Liver (tissue), 9 donors: Measurements from ENCODE around the gene ETV4. TPM values are rescaled to one million over a fixed set of nuclear protein-coding genes. Genes with fewer than 3 reads are reported as not detected.

Experiments used
- DNase-seq: peaks from one replicate; pipeline ENCODE4 v3.0.0-alpha.2; 2017; ENCODE audit warnings: low spot score
- H3K27ac ChIP-seq, 2 donors: one replicate each; pipeline ENCODE4 v1.7.0; 2013; ENCODE audit warnings: inconsistent platforms in 2 of 2, low read length in 2 of 2, control low read depth in 1 of 2, low read depth in 1 of 2, mild to moderate bottlenecking in 1 of 2
- H3K27me3 ChIP-seq, 4 donors: one replicate each; pipeline versions ENCODE4 v1.6.1 to v1.7.0; 2013; ENCODE audit warnings: low read length in 3 of 4, inconsistent platforms in 1 of 4, mild to moderate bottlenecking in 1 of 4, moderate library complexity in 1 of 4; ENCODE audit not compliant: control insufficient read depth in 4 of 4, insufficient read depth in 4 of 4
- H3K36me3 ChIP-seq, 4 donors: one replicate each; pipeline versions ENCODE4 v1.6.1 to v1.7.0; 2013; ENCODE audit warnings: low read length in 3 of 4, mild to moderate bottlenecking in 3 of 4, low read depth in 1 of 4, moderate library complexity in 1 of 4; ENCODE audit not compliant: control insufficient read depth in 4 of 4, insufficient read depth in 3 of 4
- H3K4me1 ChIP-seq, 4 donors: one replicate each; pipeline versions ENCODE4 v1.6.1 to v1.7.0; 2013; ENCODE audit warnings: low read length in 3 of 4, mild to moderate bottlenecking in 3 of 4, moderate library complexity in 1 of 4; ENCODE audit not compliant: control insufficient read depth in 4 of 4, insufficient read depth in 4 of 4
- H3K4me3 ChIP-seq, 3 donors: one replicate each; pipeline versions ENCODE4 v1.6.1 to v1.7.0; 2013; ENCODE audit warnings: low read length in 3 of 3, control low read depth in 1 of 3, low read depth in 1 of 3, mild to moderate bottlenecking in 1 of 3
- H3K9ac ChIP-seq, 2 donors: one replicate each; pipeline ENCODE4 v1.7.0; 2013; ENCODE audit warnings: low read length in 2 of 2, mild to moderate bottlenecking in 2 of 2, moderate library complexity in 2 of 2, control low read depth in 1 of 2, low read depth in 1 of 2
- H3K9me3 ChIP-seq, 4 donors: one replicate each; pipeline versions ENCODE4 v1.6.1 to v1.7.0; 2013; ENCODE audit warnings: low read length in 3 of 4; ENCODE audit not compliant: control insufficient read depth in 4 of 4
- ATF3 ChIP-seq: IDR thresholded peaks from 2 replicates; pipeline ENCODE4 v1.6.1; 2016; ENCODE audit warnings: antibody characterized with exemption
- EGR1 ChIP-seq, 2 donors: IDR thresholded peaks; 2 replicates each; pipeline ENCODE4 v1.6.1; 2016 to 2018; ENCODE audit warnings: antibody characterized with exemption in 2 of 2, low read depth in 2 of 2
- FOXA1 ChIP-seq: IDR thresholded peaks from 2 replicates; pipeline ENCODE4 v1.6.1; 2016; ENCODE audit warnings: antibody characterized with exemption
- GABPA ChIP-seq, 2 donors: IDR thresholded peaks in 1 of 2; conservative IDR thresholded peaks in 1 of 2; 2 replicates each; pipeline ENCODE4 v1.6.1; 2016; ENCODE audit warnings: antibody characterized with exemption in 2 of 2, mild to moderate bottlenecking in 1 of 2, moderate library complexity in 1 of 2
- HNF4A ChIP-seq, 2 donors: conservative IDR thresholded peaks; 2 replicates each; pipeline ENCODE4 v1.6.1; 2016; ENCODE audit warnings: antibody characterized with exemption in 2 of 2, mild to moderate bottlenecking in 2 of 2
- HNF4G ChIP-seq: IDR thresholded peaks from 2 replicates; pipeline ENCODE4 v1.6.1; 2016; ENCODE audit warnings: antibody characterized with exemption
- MAX ChIP-seq: IDR thresholded peaks from 2 replicates; pipeline ENCODE4 v1.6.1; 2016; ENCODE audit warnings: antibody characterized with exemption
- NR2F2 ChIP-seq: IDR thresholded peaks from 2 replicates; pipeline ENCODE4 v1.6.1; 2016; ENCODE audit warnings: antibody characterized with exemption
- RAD21 ChIP-seq, 2 donors: IDR thresholded peaks; 2 replicates each; pipeline ENCODE4 v1.6.1; 2016; ENCODE audit warnings: antibody characterized with exemption in 2 of 2, mild to moderate bottlenecking in 2 of 2
- REST ChIP-seq: IDR thresholded peaks from 2 replicates; pipeline ENCODE4 v1.6.1; 2016; ENCODE audit warnings: antibody characterized with exemption, mild to moderate bottlenecking
- RXRA ChIP-seq, 2 donors: IDR thresholded peaks; 2 replicates each; pipeline ENCODE4 v1.6.1; 2017 to 2018; ENCODE audit warnings: antibody characterized with exemption in 2 of 2, mild to moderate bottlenecking in 1 of 2
- SP1 ChIP-seq: IDR thresholded peaks from 2 replicates; pipeline ENCODE4 v1.6.1; 2018; ENCODE audit warnings: antibody characterized with exemption, mild to moderate bottlenecking
- TAF1 ChIP-seq: conservative IDR thresholded peaks from 2 replicates; pipeline ENCODE4 v1.6.1; 2016; ENCODE audit warnings: antibody characterized with exemption, mild to moderate bottlenecking
- YY1 ChIP-seq: IDR thresholded peaks from 2 replicates; pipeline ENCODE4 v1.6.1; 2016; ENCODE audit warnings: antibody characterized with exemption, mild to moderate bottlenecking
- ZBTB33 ChIP-seq: IDR thresholded peaks from 2 replicates; pipeline ENCODE4 v1.6.1; 2016; ENCODE audit warnings: antibody characterized with exemption
- WGBS: extraction: QIAGEN DNeasy Blood & Tissue Kit; methylation state at CpG from one replicate; pipeline ENCODE4 v1.1.7; 2013; 5-methylcytosine and 5-hydroxymethylcytosine counted together
- polyA plus RNA-seq, 2 donors: library from polyadenylated mRNA; stranded (reverse) in 1 of 2; unstranded in 1 of 2; fragments of 200-250 nt in 1 of 2; fragments of >200 nt in 1 of 2; fragmentation: Nextera tagmentation in 1 of 2; extraction: Ambion mirVana in 1 of 2; gene quantifications; one replicate each; pipeline versions ENCODE4 v1.2.1 to v1.2.3, GENCODE V29; 2013 to 2015
- total RNA-seq, 2 donors: library from RNA; depleted of rRNA; stranded (reverse); fragments of >200 nt; gene quantifications; one replicate each; pipeline ENCODE4 v1.2.3, GENCODE V29; 2014
- donor health status: healthy.
- donor health status: healthy.
- donor health status: healthy.
- donor health status: healthy.
- donor health status: healthy.

The ETV4 gene
- total and polyA plus RNA-seq, 4 donors, result 0.08 to 1.1 (median 0.46) TPM

- DNase-seq, result no peak
- TF ChIP-seq HNF4A (conservative IDR thresholded peaks at IDR 0.05) (no peak), TAF1 (no peak), RAD21 (IDR thresholded peaks at IDR 0.05) (no peak), ATF3 (no peak), NR2F2 (no peak)
- Histone ChIP-seq H3K9ac (no peak overlapping the region), H3K4me3 (no peak overlapping the region), H3K36me3 (no peaks in the 10 kb centered on the region), H3K4me1 (peaks cover under 1 to 12% (median 8%) of the 10 kb centered on the region in 4 donors), H3K9me3 (no peaks in the 10 kb centered on the region), H3K27me3 (peaks cover 0 to 3% (median 0%) of the 10 kb centered on the region in 4 donors), H3K27ac (no peak overlapping the region)
- 91% methylated on average over 4 of the region's 4 CpGs for WGBS
Measured at GRCh38 chr17:43550754-43551153, 4.6 kb upstream of the ETV4 start.

GRCh38 chr17:43549496-43549895 is 3.4 kb upstream of the ETV4 start:
- no peak for DNase-seq
- peaks cover 11 to 22% (median 15%) of the 10 kb centered on the region in 4 donors for H3K4me1 ChIP-seq

More at GRCh38 chr17:43549496-43549895, 3.4 kb upstream of the ETV4 start:
- H3K27ac ChIP-seq, result no peak overlapping the region
- 90% methylated on average over 5 of the region's 5 CpGs for WGBS
- H3K36me3 ChIP-seq, result no peaks in the 10 kb centered on the region
- no peak overlapping the region for H3K4me3 ChIP-seq
- H3K9me3 ChIP-seq, result no peaks in the 10 kb centered on the region
- no peak overlapping the region for H3K9ac ChIP-seq
- no peak for TF ChIP-seq TAF1
- no peak for TF ChIP-seq REST
- no peak for TF ChIP-seq HNF4G
- TF ChIP-seq RXRA (IDR thresholded peaks at IDR 0.05), result no peak
- TF ChIP-seq FOXA1, result no peak
- no peak for TF ChIP-seq ZBTB33
- TF ChIP-seq SP1, result no peak
- TF ChIP-seq YY1, result no peak
- TF ChIP-seq RAD21 (IDR thresholded peaks at IDR 0.05), result no peak
- no peak for TF ChIP-seq GABPA (IDR thresholded peaks at IDR 0.05 in 1 of 2, conservative IDR thresholded peaks at IDR 0.05 in 1 of 2)
- TF ChIP-seq EGR1 (IDR thresholded peaks at IDR 0.05; ENCODE audit: low read depth in 2 of 2), result no peak
- no peak for TF ChIP-seq HNF4A (conservative IDR thresholded peaks at IDR 0.05)
- no peak for TF ChIP-seq MAX
- H3K27me3 ChIP-seq, result peaks cover 0 to 3% (median 0%) of the 10 kb centered on the region in 4 donors
